ENCODE data around the gene HMGB4.

DNA sequence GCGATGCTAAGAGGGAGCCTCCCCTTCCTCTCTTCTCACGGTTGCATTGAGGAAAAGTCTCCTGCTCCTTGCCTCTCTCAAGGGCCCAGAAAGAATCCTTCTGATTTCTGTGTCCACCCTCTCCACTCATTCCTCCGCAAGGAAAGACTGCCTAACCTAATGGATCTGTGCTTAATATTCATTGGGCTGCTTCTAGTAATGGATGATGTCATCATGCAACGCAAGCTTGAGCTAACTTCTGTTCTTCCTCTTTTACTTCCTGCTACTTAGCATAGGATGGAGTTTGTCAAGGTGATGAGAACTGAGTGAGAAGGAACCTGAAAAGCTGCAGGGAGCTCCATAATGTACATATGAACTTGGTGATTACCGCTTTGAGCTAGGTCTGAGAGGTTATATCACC is 35.2 kb upstream of the HMGB4 start:
- TF ChIP-seq ZBTB7A (IDR thresholded peaks at IDR 0.05; ENCODE audit: low read depth) (no peak), TAF1 (IDR thresholded peaks at IDR 0.05; ENCODE audit: low read depth) (no peak), FOXM1 (IDR thresholded peaks at IDR 0.05; ENCODE audit: borderline replicate concordance, low read depth) (no peak), CREB1 (IDR thresholded peaks at IDR 0.05; ENCODE audit: low read depth) (no peak), EGR1 (IDR thresholded peaks at IDR 0.05) (no peak), YY1 (IDR thresholded peaks at IDR 0.05; ENCODE audit: low read depth) (no peak), EP300 (IDR thresholded peaks at IDR 0.05; ENCODE audit: borderline replicate concordance) (no peak), RAD21 (IDR thresholded peaks at IDR 0.05; ENCODE audit: low read depth) (no peak)
- TF ChIP-seq, protein P1, sequence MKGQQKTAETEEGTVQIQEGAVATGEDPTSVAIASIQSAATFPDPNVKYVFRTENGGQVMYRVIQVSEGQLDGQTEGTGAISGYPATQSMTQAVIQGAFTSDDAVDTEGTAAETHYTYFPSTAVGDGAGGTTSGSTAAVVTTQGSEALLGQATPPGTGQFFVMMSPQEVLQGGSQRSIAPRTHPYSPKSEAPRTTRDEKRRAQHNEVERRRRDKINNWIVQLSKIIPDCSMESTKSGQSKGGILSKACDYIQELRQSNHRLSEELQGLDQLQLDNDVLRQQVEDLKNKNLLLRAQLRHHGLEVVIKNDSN (IDR thresholded peaks at IDR 0.05) = no peak
- TF ChIP-seq, protein P2, sequence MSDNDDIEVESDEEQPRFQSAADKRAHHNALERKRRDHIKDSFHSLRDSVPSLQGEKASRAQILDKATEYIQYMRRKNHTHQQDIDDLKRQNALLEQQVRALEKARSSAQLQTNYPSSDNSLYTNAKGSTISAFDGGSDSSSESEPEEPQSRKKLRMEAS (IDR thresholded peaks at IDR 0.05) = no peak

Measured in Ishikawa (cell line).